ENCODE results near the gene ANXA2. TPM values are rescaled to one million over a fixed set of nuclear protein-coding genes. Genes with fewer than 3 reads are reported as not detected.

Gene ANXA2
- total and polyA plus RNA-seq, 4 experiments from 2014 or later: 148 to 682 (median 360) TPM

GRCh38 chr15:60313906-60314305 lies 83.9 kb downstream of the ANXA2 start:
- DNase-seq: no peak
- Mint-ChIP-seq H3K36me3 (no peaks in the 10 kb centered on the region), H3K27ac (no peak overlapping the region), H3K27me3 (peaks cover 13 to 20% of the 10 kb centered on the region in 2 donors), H3K9me3 (peaks cover 0 to 16% (median 7%) of the 10 kb centered on the region in 8 donors), H3K4me3 (no peak overlapping the region), H3K4me1 (no peaks in the 10 kb centered on the region)
- intact Hi-C loops (cut with micrococcal nuclease): no loop called here
- no peak overlapping the region for H3K27ac ChIP-seq (ENCODE audit: low read depth, low read length)
- no peaks in the 10 kb centered on the region for H3K36me3 ChIP-seq (ENCODE audit: insufficient read depth, low read length)
- ChIA-PET CTCF (ENCODE audit: partially characterized antibody) (no interaction called here), POLR2A (ENCODE audit: partially characterized antibody) (no interaction called here)
- H3K9me3 ChIP-seq (ENCODE audit: control insufficient read depth in 1 of 2, low read length in 2 of 2): no peaks in the 10 kb centered on the region
- H3K27me3 ChIP-seq (ENCODE audit: insufficient read depth, low read length): no peaks in the 10 kb centered on the region
- no peak overlapping the region for H3K4me3 ChIP-seq (ENCODE audit: low read length in 2 of 2)
- H3K4me1 ChIP-seq (ENCODE audit: insufficient read depth, low read length): no peaks in the 10 kb centered on the region

- Histone ChIP-seq H3K27me3 (ENCODE audit: insufficient read depth, low read length) (no peaks in the 10 kb centered on the region), H3K9me3 (ENCODE audit: control insufficient read depth in 1 of 2, low read length in 2 of 2) (no peaks in the 10 kb centered on the region), H3K4me3 (ENCODE audit: low read length in 2 of 2) (no peak overlapping the region), H3K36me3 (ENCODE audit: insufficient read depth, low read length) (no peaks in the 10 kb centered on the region), H3K27ac (ENCODE audit: low read depth, low read length) (no peak overlapping the region), H3K4me1 (ENCODE audit: insufficient read depth, low read length) (no peaks in the 10 kb centered on the region)
- Mint-ChIP-seq H3K27ac (no peak overlapping the region), H3K4me1 (no peaks in the 10 kb centered on the region), H3K4me3 (no peak overlapping the region), H3K36me3 (peaks cover 0 to 5% of the 10 kb centered on the region in 2 donors), H3K27me3 (peaks cover 19 to 29% of the 10 kb centered on the region in 2 donors), H3K9me3 (peaks cover 0 to 8% (median 4%) of the 10 kb centered on the region in 8 donors)
- ChIA-PET POLR2A (ENCODE audit: partially characterized antibody) (no interaction called here), CTCF (ENCODE audit: partially characterized antibody) (interaction anchor here (0.9 kb wide), 1 partner anchor 21 kb away, joined by 4 read pairs; no protein-coding TSS in a partner anchor)
- DNase-seq: no peak
- intact Hi-C loops (cut with micrococcal nuclease): no loop called here
Measured at GRCh38 chr15:60307034-60307433, 90.8 kb downstream of the ANXA2 start.

GRCh38 chr15:60301024-60301423 lies 96.8 kb downstream of the ANXA2 start:
- Mint-ChIP-seq H3K4me3 (no peak overlapping the region), H3K36me3 (peaks cover 0 to 5% of the 10 kb centered on the region in 2 donors), H3K27me3 (peaks cover 5 to 8% of the 10 kb centered on the region in 2 donors), H3K27ac (no peak overlapping the region), H3K9me3 (peaks cover 0 to 8% (median 4%) of the 10 kb centered on the region in 8 donors), H3K4me1 (no peaks in the 10 kb centered on the region)
- intact Hi-C loops (cut with micrococcal nuclease): no loop called here
- no peak for DNase-seq
- Histone ChIP-seq H3K4me1 (ENCODE audit: insufficient read depth, low read length) (no peaks in the 10 kb centered on the region), H3K27me3 (ENCODE audit: insufficient read depth, low read length) (no peaks in the 10 kb centered on the region), H3K36me3 (ENCODE audit: insufficient read depth, low read length) (no peaks in the 10 kb centered on the region), H3K4me3 (ENCODE audit: low read length in 2 of 2) (no peak overlapping the region), H3K9me3 (ENCODE audit: control insufficient read depth in 1 of 2, low read length in 2 of 2) (no peaks in the 10 kb centered on the region), H3K27ac (ENCODE audit: low read depth, low read length) (no peak overlapping the region)
- ChIA-PET POLR2A (ENCODE audit: partially characterized antibody) (no interaction called here), CTCF (ENCODE audit: partially characterized antibody) (no interaction called here)

GRCh38 chr15:60299452-60300047 lies 98.2 kb downstream of the ANXA2 start:
- H3K4me1 Mint-ChIP-seq: no peaks in the 10 kb centered on the region
- no peaks in the 10 kb centered on the region for H3K9me3 ChIP-seq (ENCODE audit: control insufficient read depth in 1 of 2, low read length in 2 of 2)
- POLR2A ChIA-PET (ENCODE audit: partially characterized antibody): interaction anchor here (0.6 kb wide), 1 partner anchor 233 kb away, joined by 3 read pairs; no protein-coding TSS in a partner anchor
- no peaks in the 10 kb centered on the region for H3K27me3 ChIP-seq (ENCODE audit: insufficient read depth, low read length)
- no peak overlapping the region for H3K27ac ChIP-seq (ENCODE audit: low read depth, low read length)
- no peak overlapping the region for H3K4me3 ChIP-seq (ENCODE audit: low read length in 2 of 2)
- peaks cover 0 to 14% (median 4%) of the 10 kb centered on the region in 8 donors for H3K9me3 Mint-ChIP-seq
- CTCF ChIA-PET (ENCODE audit: partially characterized antibody): no interaction called here
- H3K27ac Mint-ChIP-seq: no peak overlapping the region
- no peak overlapping the region for H3K4me3 Mint-ChIP-seq
- H3K36me3 ChIP-seq (ENCODE audit: insufficient read depth, low read length): no peaks in the 10 kb centered on the region
- DNase-seq: no peak
- peaks cover 0 to 5% of the 10 kb centered on the region in 2 donors for H3K36me3 Mint-ChIP-seq
- intact Hi-C loops (cut with micrococcal nuclease): no loop called here
- no peaks in the 10 kb centered on the region for H3K4me1 ChIP-seq (ENCODE audit: insufficient read depth, low read length)
- peaks cover 6% of the 10 kb centered on the region in 2 donors for H3K27me3 Mint-ChIP-seq

Other genes starting within 250 kb of the ANXA2 start
- gene ICE2, start 81.2 kb upstream of the ANXA2 start, total RNA-seq: 10 to 100 TPM; 63.7 to 68.4 TPM
- 10 to 100 TPM; 46.5 to 58.7 TPM for gene ICE2, start 81.2 kb upstream of the ANXA2 start, polyA plus RNA-seq